Vagina (tissue), 2 donors: ENCODE measurements around the gene SLC13A1.

Experiments used
- CTCF ChIP-seq, 3 experiments: fragments of 450-650 bp in 2 of 3; fragments of 200-600 bp in 1 of 3; sonication (generic) in 1 of 3; IDR thresholded peaks; one replicate each; pipeline ENCODE4 v1.5.1; 2017 to 2019; ENCODE audit warnings: antibody characterized with exemption in 3 of 3, mild to moderate bottlenecking in 2 of 3, moderate library complexity in 2 of 3
- POLR2A ChIP-seq, 2 donors: fragments of 450-650 bp; IDR thresholded peaks; one replicate each; pipeline ENCODE4 v1.6.1; 2017; ENCODE audit warnings: antibody characterized with exemption in 2 of 2, mild to moderate bottlenecking in 2 of 2, moderate library complexity in 2 of 2
- POLR2AphosphoS5 ChIP-seq, 2 donors: sonication (generic); formaldehyde crosslinking; IDR thresholded peaks; one replicate each; pipeline ENCODE4 v1.9.0; 2017; ENCODE audit warnings: antibody characterized with exemption in 2 of 2, mild to moderate bottlenecking in 2 of 2, low read depth in 1 of 2; ENCODE audit not compliant: insufficient read depth in 1 of 2

GRCh38 chr7:123241809-123242208, 42.0 kb upstream of the SLC13A1 start:
- TF ChIP-seq CTCF (IDR thresholded peaks at IDR 0.05) (no peak), POLR2A (IDR thresholded peaks at IDR 0.05) (no peak), POLR2AphosphoS5 (IDR thresholded peaks at IDR 0.05; ENCODE audit: insufficient read depth in 1 of 2, low read depth in 1 of 2) (no peak)
